Measurements from ENCODE around the gene TBXAS1.

The TBXAS1 gene

DNA sequence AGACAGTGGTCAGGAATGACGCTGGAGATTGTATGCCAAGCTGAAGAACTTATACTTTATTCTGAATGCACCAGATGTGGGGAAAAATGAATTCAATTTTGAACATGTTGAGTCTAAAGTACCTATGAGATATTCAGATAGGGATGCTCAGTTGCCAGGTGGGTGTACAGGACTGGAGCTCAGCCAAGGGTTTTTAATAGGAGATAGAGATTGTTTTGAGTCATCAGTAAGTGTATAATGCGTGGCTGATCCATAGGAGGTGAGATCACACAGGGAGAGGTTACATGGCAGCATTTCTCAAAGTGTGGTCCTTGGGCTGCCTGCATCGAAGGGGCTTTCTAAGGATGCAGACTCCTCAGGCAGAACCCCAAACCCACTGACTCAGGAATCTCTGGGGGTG is 44.4 kb upstream of the TBXAS1 start:
- no peaks in the 10 kb centered on the region for H3K9me3 ChIP-seq (ENCODE audit: insufficient read depth, low read depth, low read length)
- no peak overlapping the region for H3K4me3 ChIP-seq (ENCODE audit: low read length, poor library complexity, severe bottlenecking)
- no peaks in the 10 kb centered on the region for H3K36me3 ChIP-seq (ENCODE audit: insufficient read depth, low read length)
- TF ChIP-seq EZH2phosphoT487 (IDR thresholded peaks at IDR 0.05; ENCODE audit: borderline replicate concordance), result no peak
- TF ChIP-seq, protein P1, sequence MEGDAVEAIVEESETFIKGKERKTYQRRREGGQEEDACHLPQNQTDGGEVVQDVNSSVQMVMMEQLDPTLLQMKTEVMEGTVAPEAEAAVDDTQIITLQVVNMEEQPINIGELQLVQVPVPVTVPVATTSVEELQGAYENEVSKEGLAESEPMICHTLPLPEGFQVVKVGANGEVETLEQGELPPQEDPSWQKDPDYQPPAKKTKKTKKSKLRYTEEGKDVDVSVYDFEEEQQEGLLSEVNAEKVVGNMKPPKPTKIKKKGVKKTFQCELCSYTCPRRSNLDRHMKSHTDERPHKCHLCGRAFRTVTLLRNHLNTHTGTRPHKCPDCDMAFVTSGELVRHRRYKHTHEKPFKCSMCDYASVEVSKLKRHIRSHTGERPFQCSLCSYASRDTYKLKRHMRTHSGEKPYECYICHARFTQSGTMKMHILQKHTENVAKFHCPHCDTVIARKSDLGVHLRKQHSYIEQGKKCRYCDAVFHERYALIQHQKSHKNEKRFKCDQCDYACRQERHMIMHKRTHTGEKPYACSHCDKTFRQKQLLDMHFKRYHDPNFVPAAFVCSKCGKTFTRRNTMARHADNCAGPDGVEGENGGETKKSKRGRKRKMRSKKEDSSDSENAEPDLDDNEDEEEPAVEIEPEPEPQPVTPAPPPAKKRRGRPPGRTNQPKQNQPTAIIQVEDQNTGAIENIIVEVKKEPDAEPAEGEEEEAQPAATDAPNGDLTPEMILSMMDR (conservative IDR thresholded peaks at IDR 0.05; ENCODE audit: low read length), result no peak
- H3K79me2 ChIP-seq (ENCODE audit: insufficient read depth, low read length), result no peaks in the 10 kb centered on the region
- no peaks in the 10 kb centered on the region for H3K27me3 ChIP-seq (ENCODE audit: insufficient read depth, low read length, poor library complexity, severe bottlenecking)
- H3F3A ChIP-seq (ENCODE audit: low read depth), result no peaks in the 10 kb centered on the region
- no peaks in the 10 kb centered on the region for H4K20me1 ChIP-seq (ENCODE audit: insufficient read depth, low read length, poor library complexity, severe bottlenecking)
- no peaks in the 10 kb centered on the region for H3K4me1 ChIP-seq (ENCODE audit: insufficient read depth, low read length, poor library complexity, severe bottlenecking)
- H2AFZ ChIP-seq (ENCODE audit: low read length), result no peak overlapping the region
- no peak overlapping the region for H3K9ac ChIP-seq (ENCODE audit: low read depth, low read length, poor library complexity, severe bottlenecking)
- H3K4me2 ChIP-seq (ENCODE audit: low read depth, low read length, poor library complexity, severe bottlenecking), result no peak overlapping the region
- H3K9me2 ChIP-seq (replicated peaks; ENCODE audit: low read depth, low read length), result no peaks in the 10 kb centered on the region

DNA sequence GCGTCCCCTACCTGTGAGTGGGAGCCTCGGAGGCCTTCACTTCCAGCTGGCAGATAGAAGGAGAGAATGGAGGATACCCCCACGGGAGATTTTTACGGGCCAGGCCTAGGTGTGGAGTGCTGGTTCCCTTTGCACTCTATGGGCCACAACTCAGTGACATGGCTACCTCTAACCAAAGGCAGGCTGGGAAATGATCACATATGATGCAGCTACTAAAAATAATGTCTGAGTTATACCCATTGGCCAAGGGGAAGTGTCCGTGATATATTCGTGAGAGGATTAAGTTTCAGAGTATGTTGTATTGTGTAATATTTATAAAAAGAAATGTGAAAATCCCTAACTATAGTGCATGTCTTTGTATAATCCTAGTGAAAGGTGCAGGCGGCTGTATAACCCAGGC is 37.7 kb upstream of the TBXAS1 start:
- H3K4me3 ChIP-seq (ENCODE audit: low read length, poor library complexity, severe bottlenecking), result no peak overlapping the region
- no peak overlapping the region for H3K9ac ChIP-seq (ENCODE audit: low read depth, low read length, poor library complexity, severe bottlenecking)
- no peaks in the 10 kb centered on the region for H3K9me3 ChIP-seq (ENCODE audit: insufficient read depth, low read depth, low read length)
- no peaks in the 10 kb centered on the region for H3K27me3 ChIP-seq (ENCODE audit: insufficient read depth, low read length, poor library complexity, severe bottlenecking)
- H4K20me1 ChIP-seq (ENCODE audit: insufficient read depth, low read length, poor library complexity, severe bottlenecking), result no peaks in the 10 kb centered on the region
- no peaks in the 10 kb centered on the region for H3K4me1 ChIP-seq (ENCODE audit: insufficient read depth, low read length, poor library complexity, severe bottlenecking)
- no peak overlapping the region for H3K4me2 ChIP-seq (ENCODE audit: low read depth, low read length, poor library complexity, severe bottlenecking)
- H3K36me3 ChIP-seq (ENCODE audit: insufficient read depth, low read length), result no peaks in the 10 kb centered on the region
- TF ChIP-seq, protein P1 (conservative IDR thresholded peaks at IDR 0.05; ENCODE audit: low read length), result no peak
- no peak for TF ChIP-seq EZH2phosphoT487 (IDR thresholded peaks at IDR 0.05; ENCODE audit: borderline replicate concordance)
- H2AFZ ChIP-seq (ENCODE audit: low read length), result no peak overlapping the region
- no peaks in the 10 kb centered on the region for H3K9me2 ChIP-seq (replicated peaks; ENCODE audit: low read depth, low read length)
- no peaks in the 10 kb centered on the region for H3F3A ChIP-seq (ENCODE audit: low read depth)
- H3K79me2 ChIP-seq (ENCODE audit: insufficient read depth, low read length), result no peaks in the 10 kb centered on the region

DNA sequence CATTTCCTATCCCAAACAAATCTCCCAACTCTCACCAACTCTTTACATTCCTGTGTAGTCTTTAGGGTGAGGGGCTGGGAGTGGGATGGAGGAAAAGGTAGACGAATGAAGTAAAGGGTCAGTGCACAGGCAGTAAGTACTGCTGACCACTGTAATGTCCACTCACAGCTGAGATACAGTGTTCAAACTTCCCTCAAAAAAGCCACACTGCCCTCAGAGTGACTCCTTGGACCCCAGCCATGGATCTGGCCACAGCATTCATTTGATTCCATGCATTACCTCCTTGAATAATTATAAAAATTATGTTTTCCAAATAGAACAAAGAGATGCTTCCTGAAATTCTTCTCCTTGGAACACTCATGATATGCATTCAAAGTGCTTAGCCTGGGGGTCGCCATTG is 31.5 kb upstream of the TBXAS1 start:
- Histone ChIP-seq H2AFZ (ENCODE audit: low read length) (no peak overlapping the region), H3K4me3 (ENCODE audit: low read length, poor library complexity, severe bottlenecking) (no peak overlapping the region), H3K4me2 (ENCODE audit: low read depth, low read length, poor library complexity, severe bottlenecking) (no peak overlapping the region), H3K27me3 (ENCODE audit: insufficient read depth, low read length, poor library complexity, severe bottlenecking) (no peaks in the 10 kb centered on the region), H3K79me2 (ENCODE audit: insufficient read depth, low read length) (no peaks in the 10 kb centered on the region), H3F3A (ENCODE audit: low read depth) (no peaks in the 10 kb centered on the region), H4K20me1 (ENCODE audit: insufficient read depth, low read length, poor library complexity, severe bottlenecking) (no peaks in the 10 kb centered on the region), H3K9me3 (ENCODE audit: insufficient read depth, low read depth, low read length) (no peaks in the 10 kb centered on the region), H3K9me2 (replicated peaks; ENCODE audit: low read depth, low read length) (no peaks in the 10 kb centered on the region), H3K9ac (ENCODE audit: low read depth, low read length, poor library complexity, severe bottlenecking) (no peak overlapping the region), H3K4me1 (ENCODE audit: insufficient read depth, low read length, poor library complexity, severe bottlenecking) (no peaks in the 10 kb centered on the region), H3K36me3 (ENCODE audit: insufficient read depth, low read length) (no peaks in the 10 kb centered on the region)
- no peak for TF ChIP-seq EZH2phosphoT487 (IDR thresholded peaks at IDR 0.05; ENCODE audit: borderline replicate concordance)
- TF ChIP-seq, protein P1 (conservative IDR thresholded peaks at IDR 0.05; ENCODE audit: low read length), result no peak

All from Loucy (cell line).